ENCODE data around the gene CERS4.

GRCh38 chr19:8210421-8211101, 1.4 kb downstream of the CERS4 start:
- TF ChIP-seq JUN (IDR thresholded peaks at IDR 0.05; ENCODE audit: low read depth, low read length) (no peak), BCL11A (IDR thresholded peaks at IDR 0.05; ENCODE audit: low read depth in 2 of 2, low read length in 2 of 2) (no peak), EP300 (IDR thresholded peaks at IDR 0.05; ENCODE audit: borderline replicate concordance in 1 of 2, low read depth in 2 of 2, low read length in 2 of 2) (no peak), BRCA1 (IDR thresholded peaks at IDR 0.05; ENCODE audit: low read depth, low read length) (no peak), YY1 (IDR thresholded peaks at IDR 0.05; ENCODE audit: low read depth, low read length) (no peak), RBBP5 (IDR thresholded peaks at IDR 0.05; ENCODE audit: borderline replicate concordance, low read depth, low read length) (no peak), HDAC6 (IDR thresholded peaks at IDR 0.05; ENCODE audit: low read depth, low read length) (no peak), KDM1A (IDR thresholded peaks at IDR 0.05; ENCODE audit: borderline replicate concordance, low read length) (peak; percentile 58; the same call in 1 of the 2 replicates), RXRA (IDR thresholded peaks at IDR 0.05; ENCODE audit: insufficient read depth, low read depth, low read length) (no peak)
